Caco-2 (cell line): Measurements from ENCODE around the gene EVL. TPM values are rescaled to one million over a fixed set of nuclear protein-coding genes. Genes with fewer than 3 reads are reported as not detected.

Experiments used
- BruUV-seq: library from RNA; stranded (reverse); fragments of 400-500 nt; replicated peaks from 2 replicates; lab custom pipeline; 2021; lab: Mats Ljungman, UMichigan
- CTCF ChIA-PET: fragments of 300-600 bp; sonication (Branson Sonifier 250); formaldehyde crosslinking; loops from one replicate; lab custom pipeline; 2022; ENCODE audit warnings: antibody characterized with exemption; lab: Charles Lee
- POLR2A ChIA-PET: fragments of 300-600 bp; sonication (Branson Sonifier 250); formaldehyde crosslinking; loops from one replicate; lab custom pipeline; 2022; ENCODE audit warnings: antibody characterized with exemption; lab: Charles Lee
- DNase-seq, 2 experiments: peaks; one replicate each; pipeline versions ENCODE4 v3.0.0 to v3.0.0-alpha.2; 2020 to 2022
- H3K27me3 ChIP-seq: replicated peaks from 2 replicates; pipeline ENCODE4 v1.6.0; 2011; ENCODE audit warnings: low read length; ENCODE audit not compliant: control insufficient read depth, insufficient read depth
- H3K36me3 ChIP-seq: 2 replicates; pipeline ENCODE4 v1.5.1; 2011; ENCODE audit warnings: low read length; ENCODE audit not compliant: control insufficient read depth, insufficient read depth
- H3K4me1 ChIP-seq: fragments of 250-450 bp; sonication (Bioruptor Pico); 2 replicates; pipeline ENCODE4 v1.5.1; 2020; ENCODE audit warnings: mild to moderate bottlenecking
- H3K4me3 ChIP-seq: 2 replicates; pipeline ENCODE4 v1.5.1; 2011; ENCODE audit warnings: low read depth, mild to moderate bottlenecking, control low read depth, low read length
- H3K9me3 ChIP-seq: fragments of 250-450 bp; sonication (Bioruptor Pico); 2 replicates; pipeline ENCODE4 v1.5.1; 2020; ENCODE audit warnings: mild to moderate bottlenecking, moderate library complexity
- H3K27ac Mint-ChIP-seq: one replicate; pipeline ENCODE4 v1.8.0; 2022; ENCODE audit warnings: mixed read lengths; ENCODE audit not compliant: unreplicated experiment
- H3K27me3 Mint-ChIP-seq: one replicate; pipeline ENCODE4 v1.8.0; 2022; ENCODE audit warnings: mixed read lengths; ENCODE audit not compliant: insufficient read depth, unreplicated experiment
- H3K36me3 Mint-ChIP-seq: one replicate; pipeline ENCODE4 v1.8.0; 2022; ENCODE audit warnings: mild to moderate bottlenecking, mixed read lengths; ENCODE audit not compliant: insufficient read depth, unreplicated experiment
- H3K4me1 Mint-ChIP-seq: one replicate; pipeline ENCODE4 v1.8.0; 2022; ENCODE audit warnings: low read depth, mixed read lengths; ENCODE audit not compliant: unreplicated experiment
- H3K4me3 Mint-ChIP-seq: one replicate; pipeline ENCODE4 v1.8.0; 2022; ENCODE audit warnings: mild to moderate bottlenecking, moderate library complexity, mixed read lengths; ENCODE audit not compliant: unreplicated experiment
- H3K9me3 Mint-ChIP-seq: one replicate; pipeline ENCODE4 v1.8.0; 2022; ENCODE audit warnings: mixed read lengths; ENCODE audit not compliant: unreplicated experiment
- intact Hi-C: fragments of 100-400 bp; cut with micrococcal nuclease; formaldehyde crosslinking; loops from one replicate; pipeline ENCODE4 v1.10.0; 2022; ENCODE audit not compliant: unreplicated experiment
- total RNA-seq: library from RNA; stranded (reverse); gene quantifications from 2 replicates; pipeline ENCODE4 v1.2.3, GENCODE V29; 2022
- TF ChIP-seq, protein P1 (sequence below), 2 experiments: fragments of 200-600 bp in 1 of 2; IDR thresholded peaks; 1 replicate in 1 of 2; 2 replicates in 1 of 2; pipeline versions ENCODE4 v1.5.1 to v1.8.0; 2011 to 2022; ENCODE audit warnings: antibody characterized with exemption in 1 of 2, control low read depth in 1 of 2, inconsistent platforms in 1 of 2, low read depth in 1 of 2, low read length in 1 of 2, mild to moderate bottlenecking in 1 of 2, moderate library complexity in 1 of 2; ENCODE audit not compliant: insufficient read depth in 1 of 2, severe bottlenecking in 1 of 2, unreplicated experiment in 1 of 2

The EVL gene
- total RNA-seq, 1 experiment from 2014 or later: 14.2 TPM

DNA sequence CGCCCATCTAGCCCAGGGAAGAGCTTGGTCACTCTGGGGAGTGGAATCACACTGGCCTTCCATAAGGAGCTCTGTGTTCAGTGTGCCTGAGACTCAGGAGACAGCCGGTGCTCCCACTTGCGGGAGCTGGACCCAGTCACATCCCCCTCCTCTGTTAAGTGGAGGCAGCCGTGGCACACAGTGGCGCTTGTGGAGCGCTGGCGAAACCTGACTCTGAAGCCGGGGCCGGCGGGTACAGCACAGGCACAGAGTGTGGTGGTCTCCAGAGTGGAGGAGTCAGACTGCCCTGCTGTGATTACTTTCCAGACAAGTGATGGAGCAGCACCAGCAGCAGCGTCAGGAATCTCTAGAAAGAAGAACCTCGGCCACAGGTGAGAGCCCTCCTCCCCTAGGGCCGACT, 61.2 kb downstream of the EVL start:
- intact Hi-C loops: no loop called here
- peaks cover 15% of the 10 kb centered on the region for H3K4me1 Mint-ChIP-seq
- H3K36me3 Mint-ChIP-seq: peaks cover 6% of the 10 kb centered on the region

DNA sequence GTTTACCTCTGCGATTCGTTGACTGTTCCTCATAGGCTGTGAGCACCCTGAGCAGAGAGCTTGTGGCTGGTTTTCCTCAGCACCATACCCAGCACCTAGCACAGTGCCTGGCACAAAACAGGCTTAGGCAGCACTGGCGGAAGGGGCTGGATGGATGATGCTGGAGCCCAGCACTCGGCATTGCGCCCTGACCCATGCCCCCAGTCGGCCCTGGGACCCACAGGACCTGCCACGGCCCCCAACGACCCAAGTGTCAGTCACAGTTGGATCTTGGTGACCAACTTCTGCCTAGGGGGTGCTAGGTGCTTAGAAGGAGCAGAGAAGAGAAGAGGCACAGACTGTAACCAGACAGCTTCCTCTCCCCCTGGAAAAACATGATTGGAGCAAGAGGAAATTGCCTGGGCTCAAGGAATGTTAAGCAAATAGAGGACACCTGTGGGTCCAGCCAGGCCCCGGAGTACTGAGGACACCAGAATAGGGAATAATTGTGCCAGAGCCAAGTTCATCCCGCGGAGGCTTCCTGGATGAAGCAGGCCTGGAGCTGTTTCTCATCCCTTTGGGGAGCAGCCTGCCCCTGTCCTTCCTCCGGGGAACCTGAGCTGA, 62.7 kb downstream of the EVL start:
- peaks cover 15% of the 10 kb centered on the region for H3K4me1 ChIP-seq
- H3K4me3 ChIP-seq: no peak overlapping the region
- H3K36me3 ChIP-seq: no peaks in the 10 kb centered on the region
- Mint-ChIP-seq H3K27me3 (no peaks in the 10 kb centered on the region), H3K9me3 (no peaks in the 10 kb centered on the region), H3K27ac (no peak overlapping the region), H3K4me1 (peaks cover 17% of the 10 kb centered on the region), H3K36me3 (peaks cover 6% of the 10 kb centered on the region), H3K4me3 (no peak overlapping the region)
- ChIA-PET CTCF (no interaction called here), POLR2A (no interaction called here)
- no peaks in the 10 kb centered on the region for H3K9me3 ChIP-seq
- intact Hi-C loops: no loop called here
- TF ChIP-seq, protein P1, sequence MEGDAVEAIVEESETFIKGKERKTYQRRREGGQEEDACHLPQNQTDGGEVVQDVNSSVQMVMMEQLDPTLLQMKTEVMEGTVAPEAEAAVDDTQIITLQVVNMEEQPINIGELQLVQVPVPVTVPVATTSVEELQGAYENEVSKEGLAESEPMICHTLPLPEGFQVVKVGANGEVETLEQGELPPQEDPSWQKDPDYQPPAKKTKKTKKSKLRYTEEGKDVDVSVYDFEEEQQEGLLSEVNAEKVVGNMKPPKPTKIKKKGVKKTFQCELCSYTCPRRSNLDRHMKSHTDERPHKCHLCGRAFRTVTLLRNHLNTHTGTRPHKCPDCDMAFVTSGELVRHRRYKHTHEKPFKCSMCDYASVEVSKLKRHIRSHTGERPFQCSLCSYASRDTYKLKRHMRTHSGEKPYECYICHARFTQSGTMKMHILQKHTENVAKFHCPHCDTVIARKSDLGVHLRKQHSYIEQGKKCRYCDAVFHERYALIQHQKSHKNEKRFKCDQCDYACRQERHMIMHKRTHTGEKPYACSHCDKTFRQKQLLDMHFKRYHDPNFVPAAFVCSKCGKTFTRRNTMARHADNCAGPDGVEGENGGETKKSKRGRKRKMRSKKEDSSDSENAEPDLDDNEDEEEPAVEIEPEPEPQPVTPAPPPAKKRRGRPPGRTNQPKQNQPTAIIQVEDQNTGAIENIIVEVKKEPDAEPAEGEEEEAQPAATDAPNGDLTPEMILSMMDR (IDR thresholded peaks at IDR 0.05; ENCODE audit: insufficient read depth in 1 of 2, low read depth in 1 of 2, low read length in 1 of 2, severe bottlenecking in 1 of 2, unreplicated experiment in 1 of 2): no peak
- no peaks in the 10 kb centered on the region for H3K27me3 ChIP-seq
- DNase-seq: no peak
- BruUV-seq: no TSS peak

More for the DNA sequence above, 61.2 kb downstream of the EVL start:
- DNase-seq: no peak
- Histone ChIP-seq H3K9me3 (no peaks in the 10 kb centered on the region), H3K27me3 (no peaks in the 10 kb centered on the region), H3K36me3 (no peaks in the 10 kb centered on the region), H3K4me3 (no peak overlapping the region), H3K4me1 (peaks cover 10% of the 10 kb centered on the region)
- TF ChIP-seq, protein P1 (IDR thresholded peaks at IDR 0.05; ENCODE audit: insufficient read depth in 1 of 2, low read depth in 1 of 2, low read length in 1 of 2, severe bottlenecking in 1 of 2, unreplicated experiment in 1 of 2): no peak
- no peaks in the 10 kb centered on the region for H3K27me3 Mint-ChIP-seq
- POLR2A ChIA-PET: no interaction called here
- H3K4me3 Mint-ChIP-seq: no peak overlapping the region
- no peak overlapping the region for H3K27ac Mint-ChIP-seq
- H3K9me3 Mint-ChIP-seq: no peaks in the 10 kb centered on the region
- CTCF ChIA-PET: no interaction called here
- BruUV-seq: no TSS peak

DNA sequence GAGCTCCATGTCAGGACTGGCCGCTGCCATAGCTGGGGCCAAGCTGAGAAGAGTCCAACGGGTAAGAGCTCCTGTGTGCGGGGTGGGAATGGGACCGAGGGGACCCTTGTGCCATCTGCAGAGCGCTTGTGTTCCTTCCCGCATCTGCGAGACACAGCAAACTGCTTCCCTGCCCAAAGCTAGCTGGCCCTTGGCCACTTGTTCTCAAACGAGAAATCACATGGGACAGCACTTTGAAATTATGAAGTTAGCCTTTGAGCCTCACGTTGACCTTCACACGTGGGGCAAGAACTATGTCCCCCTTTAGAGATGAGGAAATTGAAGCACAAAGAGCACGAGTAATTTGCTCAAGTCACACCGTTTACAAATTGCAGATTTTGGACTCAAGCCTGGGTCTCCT, 63.5 kb downstream of the EVL start:
- DNase-seq: no peak
- Mint-ChIP-seq H3K27me3 (no peaks in the 10 kb centered on the region), H3K36me3 (peaks cover 6% of the 10 kb centered on the region), H3K4me3 (no peak overlapping the region), H3K9me3 (no peaks in the 10 kb centered on the region), H3K4me1 (peaks cover 14% of the 10 kb centered on the region), H3K27ac (no peak overlapping the region)
- TF ChIP-seq, protein P1 (IDR thresholded peaks at IDR 0.05; ENCODE audit: insufficient read depth in 1 of 2, low read depth in 1 of 2, low read length in 1 of 2, severe bottlenecking in 1 of 2, unreplicated experiment in 1 of 2): no peak
- Histone ChIP-seq H3K27me3 (no peaks in the 10 kb centered on the region), H3K4me3 (no peak overlapping the region), H3K9me3 (no peaks in the 10 kb centered on the region), H3K4me1 (peaks cover 15% of the 10 kb centered on the region), H3K36me3 (no peaks in the 10 kb centered on the region)
- intact Hi-C loops: no loop called here
- CTCF ChIA-PET: interaction anchor here (0.6 kb wide), 1 partner anchor 56 kb away, joined by 7 read pairs; no protein-coding TSS in a partner anchor
- POLR2A ChIA-PET: no interaction called here
- no TSS peak for BruUV-seq
